ENCODE measurements around the gene GNAL. TPM values are rescaled to one million over a fixed set of nuclear protein-coding genes. Genes with fewer than 3 reads are reported as not detected.
"Not testable (repeated sequence)": the region's sequence is repeated elsewhere in the genome, so short reads cannot be mapped to it uniquely, and the experiment has no call there.

Gene GNAL
- total and polyA plus RNA-seq, 4 donors = 0.15 to 0.92 (median 0.72) TPM

DNA sequence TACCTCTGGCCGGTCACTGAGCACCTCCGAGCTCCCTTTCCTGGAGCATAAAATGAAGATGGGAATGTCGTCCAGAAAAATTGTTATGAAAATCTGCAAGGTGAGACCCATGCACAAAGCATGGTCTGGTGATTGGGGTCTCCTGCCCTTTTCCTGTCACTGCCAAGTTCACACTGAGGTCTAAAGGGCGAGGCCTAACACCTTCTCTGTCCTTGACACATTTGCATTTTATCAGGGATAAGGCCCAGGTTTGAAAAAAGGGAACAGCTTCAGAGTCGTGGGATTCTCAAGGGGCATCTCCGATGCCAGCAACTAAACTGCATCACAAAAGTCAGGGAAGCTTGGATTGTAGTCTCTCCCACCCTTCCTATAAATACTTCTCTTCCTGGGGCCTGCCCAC is 24.7 kb downstream of the GNAL start:
- H3K9me3 ChIP-seq (ENCODE audit: control insufficient read depth in 4 of 4, low read length in 3 of 4) = peaks cover 0 to 3% (median 0%) of the 10 kb centered on the region in 4 donors
- H3K9ac ChIP-seq (ENCODE audit: low read depth in 1 of 2, low read length in 2 of 2) = no peak overlapping the region
- TF ChIP-seq FOXA2 (IDR thresholded peaks at IDR 0.05) (no peak), RXRA (IDR thresholded peaks at IDR 0.05) (no peak), JUND (IDR thresholded peaks at IDR 0.05) (no peak), TAF1 (conservative IDR thresholded peaks at IDR 0.05) (no peak)
- DNase-seq (ENCODE audit: low spot score) = no peak
- no peak overlapping the region for H3K4me3 ChIP-seq (ENCODE audit: low read depth in 1 of 3, low read length in 3 of 3)
- H3K4me1 ChIP-seq (ENCODE audit: control insufficient read depth in 4 of 4, insufficient read depth in 4 of 4, low read length in 3 of 4) = no peaks in the 10 kb centered on the region
- WGBS = 78% methylated on average over 6 of the region's 6 CpGs
- no peak overlapping the region for H3K27ac ChIP-seq (ENCODE audit: low read depth in 1 of 2, low read length in 2 of 2)
- H3K27me3 ChIP-seq (ENCODE audit: control insufficient read depth in 4 of 4, insufficient read depth in 4 of 4, low read length in 3 of 4) = no peaks in the 10 kb centered on the region
- no peaks in the 10 kb centered on the region for H3K36me3 ChIP-seq (ENCODE audit: control insufficient read depth in 4 of 4, insufficient read depth in 3 of 4, low read depth in 1 of 4, low read length in 3 of 4)

DNA sequence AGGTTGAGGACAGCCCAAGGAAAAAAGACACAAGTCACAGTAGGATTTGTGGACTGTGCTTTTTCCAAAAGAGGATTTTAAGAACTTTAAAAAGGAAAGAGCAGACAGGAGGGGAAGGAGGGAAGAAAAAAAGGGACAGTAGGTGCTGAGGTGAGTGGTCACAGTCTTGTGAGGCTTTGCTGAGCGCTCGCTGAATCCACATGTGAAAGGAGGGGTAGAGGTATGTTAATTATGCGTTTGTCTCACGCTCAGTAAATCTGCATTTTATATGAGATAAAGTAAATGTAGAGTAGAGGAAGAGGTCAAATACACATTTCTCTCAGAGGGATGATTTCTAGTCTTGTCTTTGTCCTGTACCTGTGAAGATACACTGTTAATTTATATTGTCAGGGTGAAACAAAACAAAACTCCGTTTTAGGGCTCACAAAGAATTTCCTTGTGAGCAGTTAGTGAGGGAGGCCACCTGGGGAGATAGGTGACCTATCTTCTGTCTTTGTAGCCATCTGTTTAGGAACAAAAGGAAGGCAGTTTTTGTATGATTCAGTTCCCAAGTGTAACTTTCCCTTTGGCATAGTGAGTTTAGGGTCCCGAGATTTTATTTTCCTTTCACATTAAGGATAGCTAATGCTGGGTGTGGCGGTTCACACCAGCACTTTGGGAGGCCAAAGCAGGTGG is 25.3 kb downstream of the GNAL start:
- 85% methylated on average over 7 of the region's 7 CpGs for WGBS
- TF ChIP-seq REST (IDR thresholded peaks at IDR 0.05) = no peak
- no peak for TF ChIP-seq FOXA2 (IDR thresholded peaks at IDR 0.05)
- TF ChIP-seq, protein P1, sequence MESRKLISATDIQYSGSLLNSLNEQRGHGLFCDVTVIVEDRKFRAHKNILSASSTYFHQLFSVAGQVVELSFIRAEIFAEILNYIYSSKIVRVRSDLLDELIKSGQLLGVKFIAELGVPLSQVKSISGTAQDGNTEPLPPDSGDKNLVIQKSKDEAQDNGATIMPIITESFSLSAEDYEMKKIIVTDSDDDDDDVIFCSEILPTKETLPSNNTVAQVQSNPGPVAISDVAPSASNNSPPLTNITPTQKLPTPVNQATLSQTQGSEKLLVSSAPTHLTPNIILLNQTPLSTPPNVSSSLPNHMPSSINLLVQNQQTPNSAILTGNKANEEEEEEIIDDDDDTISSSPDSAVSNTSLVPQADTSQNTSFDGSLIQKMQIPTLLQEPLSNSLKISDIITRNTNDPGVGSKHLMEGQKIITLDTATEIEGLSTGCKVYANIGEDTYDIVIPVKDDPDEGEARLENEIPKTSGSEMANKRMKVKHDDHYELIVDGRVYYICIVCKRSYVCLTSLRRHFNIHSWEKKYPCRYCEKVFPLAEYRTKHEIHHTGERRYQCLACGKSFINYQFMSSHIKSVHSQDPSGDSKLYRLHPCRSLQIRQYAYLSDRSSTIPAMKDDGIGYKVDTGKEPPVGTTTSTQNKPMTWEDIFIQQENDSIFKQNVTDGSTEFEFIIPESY (IDR thresholded peaks at IDR 0.05) = no peak
- no peak for TF ChIP-seq EGR1 (IDR thresholded peaks at IDR 0.05; ENCODE audit: low read depth in 2 of 2)
- TF ChIP-seq YY1 (IDR thresholded peaks at IDR 0.05) = no peak
- TF ChIP-seq RAD21 (IDR thresholded peaks at IDR 0.05) = no peak
- TF ChIP-seq RXRA (IDR thresholded peaks at IDR 0.05) = no peak
- TF ChIP-seq TAF1 (conservative IDR thresholded peaks at IDR 0.05) = no peak
- TF ChIP-seq CTCF (IDR thresholded peaks at IDR 0.05; ENCODE audit: low read depth, low read length, missing input control) = no peak
- no peak for TF ChIP-seq ATF3 (IDR thresholded peaks at IDR 0.05)
- no peak for TF ChIP-seq HNF4A (conservative IDR thresholded peaks at IDR 0.05)
- TF ChIP-seq, protein P2, sequence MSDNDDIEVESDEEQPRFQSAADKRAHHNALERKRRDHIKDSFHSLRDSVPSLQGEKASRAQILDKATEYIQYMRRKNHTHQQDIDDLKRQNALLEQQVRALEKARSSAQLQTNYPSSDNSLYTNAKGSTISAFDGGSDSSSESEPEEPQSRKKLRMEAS (IDR thresholded peaks at IDR 0.05) = no peak
- TF ChIP-seq GABPA (IDR thresholded peaks at IDR 0.05 in 1 of 2, conservative IDR thresholded peaks at IDR 0.05 in 1 of 2) = no peak
- TF ChIP-seq JUND (IDR thresholded peaks at IDR 0.05) = no peak
- no peak for TF ChIP-seq SP1 (IDR thresholded peaks at IDR 0.05)
- no peak for DNase-seq (ENCODE audit: low spot score)
- no peak overlapping the region for H3K4me3 ChIP-seq (ENCODE audit: low read depth in 1 of 3, low read length in 3 of 3)
- no peaks in the 10 kb centered on the region for H3K36me3 ChIP-seq (ENCODE audit: control insufficient read depth in 4 of 4, insufficient read depth in 3 of 4, low read depth in 1 of 4, low read length in 3 of 4)
- no peaks in the 10 kb centered on the region for H3K27me3 ChIP-seq (ENCODE audit: control insufficient read depth in 4 of 4, insufficient read depth in 4 of 4, low read length in 3 of 4)
- peaks cover 0 to 3% (median 0%) of the 10 kb centered on the region in 4 donors for H3K9me3 ChIP-seq (ENCODE audit: control insufficient read depth in 4 of 4, low read length in 3 of 4)
- no peaks in the 10 kb centered on the region for H3K4me1 ChIP-seq (ENCODE audit: control insufficient read depth in 4 of 4, insufficient read depth in 4 of 4, low read length in 3 of 4)
- no peak overlapping the region for H3K27ac ChIP-seq (ENCODE audit: low read depth in 1 of 2, low read length in 2 of 2)
- no peak overlapping the region for H3K9ac ChIP-seq (ENCODE audit: low read depth in 1 of 2, low read length in 2 of 2)

DNA sequence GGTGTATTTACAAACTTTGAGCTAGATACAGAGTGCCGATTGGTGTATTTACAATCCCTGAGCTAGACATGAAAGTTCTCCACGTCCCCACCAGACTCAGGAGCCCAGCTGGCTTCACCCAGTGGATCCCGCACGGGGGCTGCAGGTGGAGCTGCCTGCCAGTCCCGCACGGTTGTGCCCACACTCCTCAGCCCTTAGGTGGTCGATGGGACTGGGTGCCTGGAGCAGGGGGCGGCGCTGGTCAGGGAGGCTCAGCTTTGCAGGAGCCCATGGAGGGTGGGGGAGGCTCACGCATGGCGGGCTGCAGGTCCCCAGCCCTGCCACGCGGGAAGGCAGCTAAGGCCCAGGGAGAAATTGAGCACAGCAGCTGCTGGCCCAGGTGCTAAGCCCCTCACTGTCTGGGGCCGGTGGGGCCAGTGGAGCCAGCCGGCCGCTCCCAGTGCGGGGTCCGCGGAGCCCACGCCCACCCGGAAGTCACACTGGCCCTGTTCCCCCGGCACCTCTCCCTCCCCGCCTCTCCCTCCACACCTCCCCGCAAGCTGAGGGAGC is 27.8 kb downstream of the GNAL start:
- not testable (repeated sequence) for H3K4me3 ChIP-seq (ENCODE audit: low read depth in 1 of 3, low read length in 3 of 3); H3K9ac ChIP-seq (ENCODE audit: low read depth in 1 of 2, low read length in 2 of 2); DNase-seq (ENCODE audit: low spot score); H3K27ac ChIP-seq (ENCODE audit: low read depth in 1 of 2, low read length in 2 of 2); H3K27me3 ChIP-seq (ENCODE audit: control insufficient read depth in 4 of 4, insufficient read depth in 4 of 4, low read length in 3 of 4); H3K9me3 ChIP-seq (ENCODE audit: control insufficient read depth in 4 of 4, low read length in 3 of 4); H3K4me1 ChIP-seq (ENCODE audit: control insufficient read depth in 4 of 4, insufficient read depth in 4 of 4, low read length in 3 of 4); H3K36me3 ChIP-seq (ENCODE audit: control insufficient read depth in 4 of 4, insufficient read depth in 3 of 4, low read depth in 1 of 4, low read length in 3 of 4)
- 92% methylated on average over 24 of the region's 24 CpGs for WGBS

All from liver (tissue), 9 donors.